ENCODE measurements around the gene LSR.

Gene LSR, protein sequence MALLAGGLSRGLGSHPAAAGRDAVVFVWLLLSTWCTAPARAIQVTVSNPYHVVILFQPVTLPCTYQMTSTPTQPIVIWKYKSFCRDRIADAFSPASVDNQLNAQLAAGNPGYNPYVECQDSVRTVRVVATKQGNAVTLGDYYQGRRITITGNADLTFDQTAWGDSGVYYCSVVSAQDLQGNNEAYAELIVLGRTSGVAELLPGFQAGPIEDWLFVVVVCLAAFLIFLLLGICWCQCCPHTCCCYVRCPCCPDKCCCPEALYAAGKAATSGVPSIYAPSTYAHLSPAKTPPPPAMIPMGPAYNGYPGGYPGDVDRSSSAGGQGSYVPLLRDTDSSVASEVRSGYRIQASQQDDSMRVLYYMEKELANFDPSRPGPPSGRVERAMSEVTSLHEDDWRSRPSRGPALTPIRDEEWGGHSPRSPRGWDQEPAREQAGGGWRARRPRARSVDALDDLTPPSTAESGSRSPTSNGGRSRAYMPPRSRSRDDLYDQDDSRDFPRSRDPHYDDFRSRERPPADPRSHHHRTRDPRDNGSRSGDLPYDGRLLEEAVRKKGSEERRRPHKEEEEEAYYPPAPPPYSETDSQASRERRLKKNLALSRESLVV

DNA sequence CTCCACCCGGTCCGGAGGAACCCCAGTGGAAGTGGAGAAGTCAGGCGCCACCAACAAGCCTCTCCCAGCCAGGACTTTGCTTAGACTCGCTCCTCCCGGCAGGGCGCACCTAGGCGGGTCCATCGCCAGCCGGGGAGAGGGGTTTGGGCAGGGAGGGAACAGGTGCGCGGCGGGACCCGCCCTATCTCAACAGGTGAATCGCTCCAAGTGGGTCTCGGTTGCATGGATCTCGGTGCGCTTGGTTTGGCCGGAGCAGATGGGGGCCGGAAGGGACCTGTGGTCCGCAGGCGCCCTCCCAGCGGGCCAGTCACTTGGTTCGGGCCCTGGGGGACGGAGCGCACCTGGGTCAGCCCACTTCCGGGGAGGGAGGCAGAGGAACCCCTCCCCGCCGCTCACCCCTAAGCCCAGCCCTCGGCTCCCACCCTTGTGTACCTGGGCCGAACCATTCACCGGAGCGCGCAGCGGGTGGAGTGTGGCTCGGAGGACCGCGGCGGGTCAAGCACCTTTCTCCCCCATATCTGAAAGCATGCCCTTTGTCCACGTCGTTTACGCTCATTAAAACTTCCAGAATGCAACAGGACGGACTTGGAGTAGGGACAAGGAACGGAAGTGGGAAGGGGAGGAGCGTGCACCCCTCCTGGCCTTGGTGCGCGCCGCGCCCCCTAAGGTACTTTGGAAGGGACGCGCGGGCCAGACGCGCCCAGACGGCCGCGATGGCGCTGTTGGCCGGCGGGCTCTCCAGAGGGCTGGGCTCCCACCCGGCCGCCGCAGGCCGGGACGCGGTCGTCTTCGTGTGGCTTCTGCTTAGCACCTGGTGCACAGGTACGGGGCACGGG, at the start of gene LSR:
Gene LSR, plus strand, starts transcription at position 693 of the 836 bp plus-strand sequence. Its CDS starts 21 bp downstream, at position 714.
- no peak for DNase-seq (ENCODE audit: low read depth, low spot score)

DNA sequence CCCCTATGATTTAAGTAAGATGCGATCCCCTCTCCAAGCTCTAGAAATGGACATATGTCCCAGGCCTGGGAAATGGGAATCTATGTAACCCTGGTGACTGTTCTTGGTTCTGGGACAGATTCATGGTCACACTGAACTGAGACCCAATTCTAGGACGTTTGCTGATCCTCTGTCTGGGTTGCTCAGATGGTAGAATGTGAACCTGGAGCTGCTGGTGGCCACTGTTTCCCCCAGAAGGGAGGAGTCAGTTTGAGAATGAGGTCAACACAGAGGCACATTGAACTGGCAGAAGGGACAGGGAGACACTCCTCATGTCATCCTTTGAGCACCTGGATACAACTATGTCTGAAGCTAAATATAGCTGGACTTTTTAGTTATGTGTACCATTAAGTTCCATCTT, 49.3 kb upstream of the LSR start:
- DNase-seq (ENCODE audit: low read depth, low spot score), result no peak

DNA sequence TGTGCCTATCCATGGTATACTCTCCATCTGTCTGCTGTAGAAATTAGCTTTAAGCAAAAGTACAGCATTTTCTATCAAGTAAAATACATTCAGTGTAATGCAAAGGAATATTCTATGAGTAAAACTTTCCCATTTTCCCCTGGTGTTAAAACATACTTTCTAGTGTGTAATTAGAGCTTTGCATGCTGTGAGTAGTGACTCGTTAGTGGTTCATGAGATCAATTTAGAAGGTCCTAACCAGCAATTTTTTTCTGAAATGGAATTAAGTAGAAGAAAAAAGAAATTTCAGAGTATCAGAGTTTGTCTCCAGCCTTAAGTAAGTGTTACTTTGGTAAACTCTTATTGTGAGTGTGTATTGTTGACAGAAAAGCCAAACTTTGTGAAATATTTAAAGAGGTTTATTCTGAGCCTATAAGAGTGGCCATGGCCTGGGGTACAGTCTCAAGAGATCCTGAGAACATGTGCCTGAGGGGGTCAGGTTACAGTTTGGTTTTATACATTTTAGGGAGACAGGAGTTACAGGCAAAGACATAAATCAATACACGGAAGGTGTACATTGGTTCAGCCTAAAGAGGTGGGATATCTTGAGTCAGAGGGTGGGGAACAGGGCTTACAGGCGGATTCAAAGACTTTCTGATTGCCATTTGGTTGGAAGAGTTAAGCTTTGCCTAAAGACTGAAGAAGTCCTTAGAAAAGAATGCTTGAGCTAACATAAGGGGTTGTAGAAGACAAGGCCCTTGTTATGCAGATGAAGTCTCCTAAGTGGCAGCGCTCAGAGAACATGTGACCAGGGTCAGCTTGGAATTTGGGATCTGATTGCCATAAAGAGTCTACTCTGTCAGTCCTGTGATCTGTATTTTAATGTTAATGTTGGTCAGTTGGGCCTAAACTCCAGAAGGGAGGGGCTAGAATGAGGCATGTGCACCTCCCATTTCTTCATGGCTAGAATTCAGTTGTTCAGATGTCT, 45.8 kb upstream of the LSR start:
- peak; percentile 98 for DNase-seq (ENCODE audit: low read depth, low spot score)

DNA sequence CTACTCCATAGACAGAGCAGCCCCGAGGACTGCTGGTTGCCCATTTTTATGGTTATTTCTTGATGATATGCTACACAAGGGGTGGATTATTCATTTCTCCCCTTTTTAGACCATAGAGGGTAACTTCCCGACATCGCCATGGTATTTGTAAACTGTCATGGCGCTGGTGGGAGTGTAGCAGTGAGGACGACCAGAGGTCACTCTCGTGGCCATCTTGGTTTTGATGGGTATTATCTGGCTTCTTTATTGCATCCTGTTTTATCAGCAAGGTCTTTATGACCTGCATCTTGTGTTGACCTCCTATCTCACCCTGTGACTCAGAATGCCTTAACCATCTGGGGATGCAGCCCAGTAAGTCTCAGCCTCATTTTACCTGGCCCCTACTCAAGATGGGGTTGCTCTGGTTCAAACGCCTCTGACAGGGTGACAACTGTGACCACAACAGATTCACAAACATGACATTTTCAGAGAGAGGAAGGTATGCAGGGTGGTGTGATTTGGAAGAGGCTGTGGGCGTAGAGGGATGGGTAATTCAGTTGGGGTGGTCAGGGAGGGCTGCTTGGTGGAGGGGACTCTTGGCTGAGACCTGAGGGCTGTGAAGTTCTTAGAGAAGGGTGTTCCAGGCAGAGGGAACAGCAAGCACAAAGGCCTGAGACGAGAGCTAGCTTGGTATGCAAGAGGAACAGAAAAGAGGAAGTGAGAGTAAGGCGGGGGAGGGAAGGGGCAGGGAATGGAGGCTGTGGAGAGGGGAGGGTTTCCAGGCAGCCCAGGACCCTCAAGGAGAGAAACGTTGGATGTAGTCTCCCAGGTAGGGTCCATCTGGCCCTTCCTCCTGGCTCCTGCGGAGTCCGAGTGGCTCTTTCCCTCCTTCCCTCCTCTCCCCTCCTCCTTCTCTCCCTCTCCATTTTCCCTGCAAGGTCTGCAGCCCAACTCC, 43.7 kb upstream of the LSR start:
- DNase-seq (ENCODE audit: low read depth, low spot score), result no peak

DNA sequence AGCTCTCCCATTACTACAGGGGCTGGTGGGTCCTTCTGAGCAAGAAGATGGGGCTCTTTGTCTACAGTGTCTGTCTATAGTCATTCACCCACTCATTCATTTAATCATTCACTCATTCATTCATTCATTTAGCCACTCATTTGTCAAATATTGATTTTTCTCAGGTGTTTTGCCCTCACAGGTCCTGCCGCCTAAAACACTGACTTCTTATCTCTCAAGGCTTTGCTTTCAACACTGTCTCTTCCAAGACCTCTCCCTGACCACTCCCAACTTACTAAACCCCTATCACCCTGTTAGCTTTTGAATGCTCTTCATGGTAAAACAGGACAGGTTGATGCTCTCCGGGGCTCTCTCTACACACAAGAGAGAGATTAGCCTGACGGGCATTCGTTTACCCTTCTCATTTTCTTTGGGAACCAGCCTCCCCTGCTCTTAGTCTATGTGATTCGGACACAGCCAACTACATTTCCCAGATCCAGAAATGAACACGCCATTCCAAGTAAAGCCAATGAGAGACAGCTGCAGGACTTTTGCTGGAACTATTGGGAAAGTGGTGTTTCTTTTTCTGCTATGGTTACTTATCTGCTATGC, 43.0 kb upstream of the LSR start:
- DNase-seq (ENCODE audit: low read depth, low spot score), result no peak

DNA sequence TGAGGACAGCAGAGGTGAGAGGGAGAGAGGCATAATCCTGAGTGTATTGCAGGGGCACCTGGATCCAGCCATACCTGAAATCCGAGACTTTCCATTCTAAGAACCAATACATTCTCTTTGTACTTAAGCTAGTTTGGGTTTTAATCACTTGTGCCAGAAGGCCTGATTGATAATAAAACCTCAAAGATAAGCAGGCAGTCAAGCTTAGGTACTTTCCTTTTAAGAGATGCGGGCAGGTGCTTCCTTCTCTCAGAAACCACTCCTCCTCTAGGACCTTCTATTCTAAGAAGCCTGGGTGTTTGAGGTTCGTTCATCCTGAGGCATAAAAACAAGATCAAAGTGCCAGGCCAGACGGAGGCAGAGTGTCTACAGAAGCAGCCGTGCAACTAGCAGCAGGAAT, 42.4 kb upstream of the LSR start:
- no peak for DNase-seq (ENCODE audit: low read depth, low spot score)

DNA sequence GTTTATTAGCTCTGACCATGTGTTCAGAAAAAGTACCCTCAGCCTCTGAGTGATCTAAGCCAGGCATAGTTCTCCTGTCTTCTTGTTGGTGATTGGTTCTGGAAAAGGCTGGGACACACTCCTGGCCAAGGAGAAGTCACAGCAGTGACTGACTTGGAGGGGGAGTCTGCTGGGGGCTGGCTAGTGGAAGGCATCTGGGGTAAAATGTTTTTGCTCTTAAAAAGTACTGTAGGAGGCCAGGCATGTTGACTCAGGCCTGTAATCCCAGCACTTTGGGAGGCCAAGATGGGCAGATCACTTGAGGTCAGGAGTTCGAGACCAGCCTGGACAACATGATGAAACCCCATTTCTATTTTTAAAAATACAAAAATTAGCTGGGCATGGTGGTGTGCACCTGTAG, 41.9 kb upstream of the LSR start:
- DNase-seq (ENCODE audit: low read depth, low spot score), result no peak

DNA sequence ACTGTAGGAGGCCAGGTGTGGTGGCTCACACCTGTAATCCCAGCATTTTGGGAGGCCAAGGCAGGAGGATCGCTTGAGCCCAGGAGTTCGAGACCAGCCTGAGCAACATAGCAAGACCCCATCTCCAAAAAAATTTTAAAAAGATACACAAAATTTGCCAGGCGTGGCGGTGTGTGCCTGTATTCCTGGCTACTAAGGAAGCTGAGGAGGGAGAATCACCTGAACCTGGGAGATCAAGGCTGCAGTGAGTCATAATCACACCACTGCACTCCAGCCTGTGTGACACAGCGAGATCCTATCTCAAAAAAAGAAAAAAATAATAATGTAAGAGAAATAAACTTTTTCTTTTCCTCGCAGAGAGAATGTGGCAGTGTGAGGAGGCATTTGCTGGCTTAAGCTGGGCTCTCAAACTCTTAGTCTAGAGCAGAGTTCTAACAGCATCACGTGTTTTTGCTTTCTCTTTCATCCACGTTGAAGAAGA, 41.4 kb upstream of the LSR start:
- no peak for DNase-seq (ENCODE audit: low read depth, low spot score)

DNA sequence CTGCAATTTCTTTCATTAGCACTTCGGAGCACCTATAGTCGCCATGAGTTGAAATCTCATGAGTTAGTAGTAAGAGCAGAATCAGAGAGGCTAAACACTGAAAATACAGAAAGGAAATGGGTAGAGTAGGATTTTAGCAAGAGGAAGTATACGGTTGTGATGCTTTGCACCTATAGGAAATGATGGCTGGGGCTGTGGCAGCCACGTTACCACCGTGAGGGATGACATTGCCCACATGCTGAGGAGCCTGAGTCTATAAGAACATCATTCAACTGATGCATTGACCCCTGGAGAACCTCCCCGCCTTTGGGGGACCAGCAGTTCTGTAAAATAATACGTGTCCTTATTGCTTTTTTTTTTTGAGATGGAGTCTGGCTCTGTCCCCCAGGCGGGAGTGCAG, 40.7 kb upstream of the LSR start:
- DNase-seq (ENCODE audit: low read depth, low spot score), result no peak

DNA sequence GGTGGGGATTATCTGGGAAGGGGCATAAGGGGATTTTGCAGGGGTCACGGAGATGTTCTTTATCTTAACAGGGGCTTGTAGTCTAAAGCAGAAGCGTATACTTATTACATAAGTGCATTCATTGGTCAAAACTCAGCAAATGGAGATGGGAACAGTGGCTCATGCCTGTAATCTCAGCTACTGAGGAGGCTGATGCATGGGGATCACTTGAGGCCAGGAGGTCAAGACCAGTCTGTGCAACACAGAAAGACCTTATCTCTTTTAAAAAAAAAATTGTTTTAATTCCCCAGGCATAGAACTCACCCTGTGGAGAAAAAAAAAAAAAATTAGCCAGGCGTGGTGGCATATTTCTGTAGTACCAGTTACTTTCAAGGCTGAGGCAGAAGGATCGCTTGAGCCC, 39.2 kb upstream of the LSR start:
- no peak for DNase-seq (ENCODE audit: low read depth, low spot score)

DNA sequence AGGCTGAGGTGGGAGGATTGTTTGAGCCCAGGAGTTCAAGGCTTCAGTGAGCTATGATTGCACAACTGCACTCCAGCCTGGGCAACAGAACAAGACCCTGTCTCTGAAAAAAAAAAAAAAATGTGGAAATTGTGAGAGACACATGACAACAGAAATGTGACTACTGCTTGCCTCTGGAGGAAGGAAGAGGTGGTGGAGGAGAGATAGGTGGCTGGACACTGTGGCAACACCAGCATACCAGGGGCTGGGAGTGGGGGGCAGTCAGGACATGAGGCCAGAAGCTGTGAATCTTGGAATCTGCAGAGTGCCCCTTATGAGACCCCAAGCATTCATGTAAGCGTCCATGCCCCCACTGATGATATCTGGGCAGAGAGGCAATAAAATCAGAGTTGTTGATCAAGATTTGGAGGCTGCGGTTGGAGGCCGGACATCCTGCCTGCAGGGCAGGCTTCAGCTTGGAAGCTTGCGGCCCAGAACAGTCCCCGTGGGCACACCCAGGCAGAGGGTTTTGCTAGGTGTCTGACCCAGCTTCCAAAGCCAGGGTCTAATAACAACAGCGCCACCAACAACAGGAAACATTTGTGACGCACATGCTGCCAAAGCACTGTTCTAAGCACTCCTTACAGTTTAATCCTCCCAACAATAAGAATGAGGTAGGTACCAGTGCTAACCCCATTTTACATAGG, 37.1 kb upstream of the LSR start:
- no peak for DNase-seq (ENCODE audit: low read depth, low spot score)

DNA sequence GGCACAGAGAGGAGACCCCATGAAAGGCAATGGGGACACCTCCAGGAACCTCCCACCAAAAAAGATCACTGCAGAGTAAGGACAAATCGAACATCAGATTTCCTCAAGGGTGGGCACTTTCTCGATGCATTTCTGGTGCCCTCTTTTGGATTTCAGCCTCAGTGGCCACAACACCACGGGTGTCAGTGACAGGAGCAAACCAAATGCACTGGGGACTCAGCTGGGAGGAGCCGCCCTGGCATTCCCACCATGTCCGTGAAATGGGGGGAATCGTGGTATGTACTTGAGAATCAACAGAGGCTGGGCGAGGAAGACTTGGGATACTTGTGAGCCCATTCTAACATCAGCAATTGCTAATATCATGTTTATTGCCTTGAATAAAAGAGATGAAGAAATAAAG, 36.6 kb upstream of the LSR start:
- DNase-seq (ENCODE audit: low read depth, low spot score), result no peak

DNA sequence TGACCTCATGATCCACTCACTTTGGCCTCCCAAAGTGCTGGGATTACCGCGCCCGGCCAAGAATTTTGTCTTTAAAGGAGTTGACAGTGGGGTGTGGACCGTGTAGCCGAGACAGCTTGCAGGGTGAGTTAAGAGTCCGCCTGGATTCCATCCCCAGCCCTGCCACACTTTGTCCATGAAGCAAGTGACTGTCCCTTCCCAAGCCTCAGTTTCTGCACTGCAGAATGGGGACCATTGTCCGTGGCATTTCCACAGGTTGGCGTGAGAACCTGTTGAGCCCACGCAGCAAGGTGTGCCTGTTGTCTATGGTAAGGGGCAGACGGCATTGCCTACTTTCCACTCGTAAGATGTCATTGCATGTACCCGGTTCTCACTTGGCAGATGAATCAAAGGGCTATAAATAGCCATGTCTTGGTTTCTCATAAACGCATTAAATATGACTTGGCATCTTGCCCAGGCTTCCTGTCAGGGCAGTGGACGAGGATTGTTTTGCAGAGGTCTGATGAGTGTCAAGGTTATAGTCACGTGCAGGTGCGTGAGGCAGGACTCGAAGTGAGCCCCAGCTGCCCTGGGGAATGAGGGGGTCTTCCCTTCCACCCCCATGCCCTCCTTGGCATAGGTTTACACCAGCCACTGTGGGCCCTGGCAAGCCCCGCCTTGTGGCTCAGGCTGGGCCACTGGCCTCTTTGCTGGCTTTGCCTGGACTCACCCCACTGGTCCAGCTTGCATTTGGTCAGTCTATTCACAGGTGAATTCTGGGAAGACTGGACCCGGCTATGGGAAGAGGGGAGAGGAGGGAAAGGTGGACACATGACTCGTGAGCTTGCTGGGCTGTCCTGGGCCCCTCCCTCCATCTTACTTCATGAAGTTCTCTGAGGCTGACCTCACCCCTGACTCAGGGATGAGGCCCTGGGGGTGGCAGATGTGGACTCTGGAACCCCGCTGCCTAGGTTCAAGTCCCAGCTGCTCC, 34.9 kb upstream of the LSR start:
- DNase-seq (ENCODE audit: low read depth, low spot score), result no peak

DNA sequence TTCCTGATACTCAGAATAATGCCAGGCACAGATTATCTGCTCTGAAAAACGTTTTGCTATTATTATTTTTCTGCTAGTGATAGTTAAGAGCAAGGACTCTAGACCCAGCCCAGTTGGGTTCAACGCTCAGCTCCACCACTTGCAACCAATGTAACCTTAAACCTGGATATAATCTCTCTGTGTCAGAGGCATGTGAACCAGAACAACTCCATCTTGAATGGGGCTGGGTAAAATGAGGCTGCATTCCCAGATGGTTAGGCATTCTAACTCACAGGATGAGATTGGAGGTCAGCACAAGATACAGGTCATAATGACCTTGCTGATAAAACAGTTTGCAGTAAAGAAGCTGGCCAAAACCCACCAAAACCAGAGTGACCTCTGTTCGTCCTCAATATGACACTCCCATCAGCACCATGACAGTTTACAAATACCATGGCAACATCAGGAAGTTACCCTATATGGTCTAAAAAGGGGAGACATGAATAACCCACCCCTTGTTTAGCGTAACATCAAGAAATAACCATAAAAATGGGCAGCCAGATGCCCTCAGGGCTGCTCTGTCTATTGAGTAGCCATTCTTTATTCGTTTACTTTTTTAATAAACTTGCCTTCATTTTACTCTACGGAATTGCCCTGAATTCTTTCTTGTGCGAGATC, 33.9 kb upstream of the LSR start:
- no peak for DNase-seq (ENCODE audit: low read depth, low spot score)

DNA sequence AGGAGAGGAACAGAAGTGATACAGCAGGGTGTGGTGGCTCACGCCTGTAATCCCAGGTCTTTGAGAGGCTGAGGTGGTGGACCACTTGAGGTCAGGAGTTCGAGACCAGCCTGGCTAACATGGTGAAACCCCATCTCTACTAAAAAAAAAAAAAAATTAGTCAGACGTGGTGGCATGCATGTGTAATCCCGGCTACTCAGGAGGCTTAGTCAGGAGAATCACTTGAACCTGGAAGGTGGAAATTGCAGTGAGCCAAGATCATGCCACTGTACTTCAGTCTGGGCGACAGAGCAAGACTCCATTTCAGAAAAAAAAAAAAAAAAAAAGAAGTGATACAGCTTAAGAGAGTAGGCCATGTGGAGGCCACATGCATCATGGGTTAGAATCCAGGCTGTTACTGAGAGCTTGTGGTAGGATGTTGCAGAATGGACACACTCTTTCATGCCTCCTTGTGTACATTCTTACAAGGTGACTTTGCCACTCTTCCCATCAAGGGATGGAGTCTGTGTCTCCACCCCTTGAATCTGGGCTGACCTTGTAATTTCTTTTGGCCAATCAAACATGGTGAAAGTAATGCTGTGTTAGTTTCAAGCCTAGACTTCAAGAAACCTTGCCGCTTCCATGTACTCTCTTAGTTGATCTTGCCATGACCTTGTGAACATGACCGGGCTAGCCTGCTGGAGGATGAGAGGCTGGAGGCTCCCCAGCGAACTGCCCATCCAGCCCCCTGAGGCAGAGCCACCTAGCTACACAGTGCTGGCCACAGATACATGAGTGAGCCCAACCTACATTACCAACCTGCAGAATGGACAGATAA, 32.6 kb upstream of the LSR start:
- DNase-seq (ENCODE audit: low read depth, low spot score), result no peak

DNA sequence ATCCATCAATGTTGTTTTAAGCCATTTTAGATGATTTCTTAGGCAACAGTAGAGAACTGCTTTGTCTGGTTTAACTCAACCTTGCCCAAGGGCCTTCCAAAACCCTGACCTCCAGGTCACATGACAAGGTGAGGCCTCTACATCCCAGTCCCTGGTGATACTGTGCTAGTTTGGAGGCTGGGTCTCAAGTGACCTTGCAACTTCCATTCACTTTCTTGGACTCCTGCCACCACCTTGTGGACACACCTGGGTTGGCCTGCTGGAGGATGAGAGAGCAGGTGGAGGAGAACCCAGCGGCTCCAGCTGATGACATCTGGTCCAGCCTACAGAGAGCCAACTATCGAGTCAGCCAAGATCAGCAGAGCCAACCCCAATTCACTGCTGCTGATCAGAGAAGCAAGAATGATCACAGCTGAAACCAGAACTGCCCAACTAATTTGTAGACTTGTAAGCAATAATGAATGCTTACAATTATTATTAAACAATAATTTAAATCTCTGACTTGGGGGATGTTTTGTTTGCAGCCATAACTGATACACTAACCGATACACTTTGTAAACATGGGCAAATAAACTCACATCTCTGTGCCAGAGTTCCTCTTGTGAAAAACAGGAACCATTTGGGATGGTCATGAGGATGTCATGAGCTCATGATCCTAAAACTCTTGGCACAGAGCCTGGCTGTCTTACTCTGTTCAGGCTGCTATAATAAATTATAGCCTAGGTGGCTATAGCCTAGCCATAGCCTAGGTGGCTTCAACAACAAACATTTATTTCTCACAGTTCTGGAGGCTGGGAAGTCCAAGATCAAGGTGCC, 31.8 kb upstream of the LSR start:
- DNase-seq (ENCODE audit: low read depth, low spot score), result no peak

Data from iPS DF 19.7 (cell line).